Endothelial cell of umbilical vein (primary cell): Measurements from ENCODE around the gene KCNJ16. TPM values are rescaled to one million over a fixed set of nuclear protein-coding genes. Genes with fewer than 3 reads are reported as not detected.

ENCODE experiments used
- Bru-seq: library from RNA; stranded (reverse); fragments of 400-500 nt; gene quantifications from one replicate; lab custom pipeline; 2021; lab: Mats Ljungman, UMichigan
- BruChase-seq, 2 experiments: library from RNA; stranded (reverse); fragments of 400-500 nt; gene quantifications; one replicate each; lab custom pipeline; 2021; lab: Mats Ljungman, UMichigan
- BruUV-seq: library from RNA; stranded (reverse); fragments of 400-500 nt; replicated peaks from 2 replicates; lab custom pipeline; 2021; lab: Mats Ljungman, UMichigan
- CTCF ChIA-PET: fragments of 300-600, 350-600 bp; sonication (Branson Sonifier 250); formaldehyde crosslinking; loops from one replicate; lab custom pipeline; 2021; ENCODE audit warnings: antibody characterized with exemption, inconsistent platforms; lab: Charles Lee
- POLR2A ChIA-PET: fragments of 300-600, 350-600 bp; sonication (Branson Sonifier 250); formaldehyde crosslinking; loops from one replicate; lab custom pipeline; 2021; ENCODE audit warnings: antibody characterized with exemption, inconsistent platforms; lab: Charles Lee
- DNase-seq: peaks from one replicate; pipeline ENCODE4 v3.0.0-alpha.2; 2011; ENCODE audit warnings: low read depth, low spot score
- FAIRE-seq: peaks from 2 replicates; lab custom pipeline; 2011; peaks lifted over from hg19 to GRCh38; lab: Jason Lieb, UNC
- H2AFZ ChIP-seq: 2 replicates; pipeline ENCODE4 v1.6.0; 2012; ENCODE audit warnings: low read depth, low read length, control low read depth, inconsistent platforms
- H3K27ac ChIP-seq: 2 replicates; pipeline ENCODE4 v1.5.1; 2011; ENCODE audit warnings: low read depth, mild to moderate bottlenecking, control low read depth, low read length, moderate library complexity; ENCODE audit not compliant: insufficient read depth
- H3K27me3 ChIP-seq, 2 experiments: 2 replicates each; pipeline versions ENCODE4 v1.6.0 to v1.6.1; 2011; ENCODE audit warnings: low read length in 2 of 2, mixed read lengths in 1 of 2; ENCODE audit not compliant: control insufficient read depth in 2 of 2, insufficient read depth in 2 of 2
- H3K36me3 ChIP-seq, 2 experiments: 2 replicates in 1 of 2; 3 replicates in 1 of 2; pipeline ENCODE4 v1.5.1; 2011; ENCODE audit warnings: low read length in 2 of 2, mild to moderate bottlenecking in 1 of 2, moderate library complexity in 1 of 2; ENCODE audit not compliant: control insufficient read depth in 2 of 2, insufficient read depth in 2 of 2; ENCODE audit errors: extremely low read depth in 1 of 2
- H3K4me1 ChIP-seq: 3 replicates; pipeline ENCODE4 v1.5.1; 2011; ENCODE audit warnings: mild to moderate bottlenecking, low read length; ENCODE audit not compliant: control insufficient read depth, insufficient read depth; ENCODE audit errors: extremely low read depth
- H3K4me2 ChIP-seq: 2 replicates; pipeline ENCODE4 v1.6.1; 2011; ENCODE audit warnings: low read length, control low read depth, mixed read lengths; ENCODE audit not compliant: insufficient read depth
- H3K4me3 ChIP-seq, 3 experiments: fragments of 200-600 bp in 1 of 3; sonication (generic), shearing (Covaris generic) in 1 of 3; replicated peaks in 1 of 3; 2 replicates each; pipeline ENCODE4 v1.5.1; 2011 to 2016; ENCODE audit warnings: control low read depth in 3 of 3, low read length in 3 of 3, mild to moderate bottlenecking in 2 of 3, inconsistent platforms in 1 of 3, low read depth in 1 of 3, moderate library complexity in 1 of 3; ENCODE audit not compliant: insufficient read depth in 1 of 3
- H3K79me2 ChIP-seq: 2 replicates; pipeline ENCODE4 v1.6.0; 2012; ENCODE audit warnings: low read length, inconsistent platforms; ENCODE audit not compliant: control insufficient read depth, insufficient read depth
- H3K9ac ChIP-seq: replicated peaks from 2 replicates; pipeline ENCODE3; 2011; ENCODE audit warnings: low read length, control low read depth; ENCODE audit not compliant: insufficient read depth; ENCODE audit errors: extremely low read depth
- H3K9me1 ChIP-seq: replicated peaks from 3 replicates; pipeline ENCODE4 v1.6.0; 2011; ENCODE audit warnings: mild to moderate bottlenecking, low read length; ENCODE audit not compliant: control insufficient read depth, insufficient read depth; ENCODE audit errors: extremely low read depth
- H3K9me3 ChIP-seq: replicated peaks from 2 replicates; pipeline ENCODE4 v1.5.1; 2012; ENCODE audit warnings: low read length, inconsistent platforms; ENCODE audit not compliant: control insufficient read depth, insufficient read depth
- H4K20me1 ChIP-seq: replicated peaks from 2 replicates; pipeline ENCODE3; 2011; ENCODE audit warnings: mild to moderate bottlenecking, low read length; ENCODE audit not compliant: control insufficient read depth, insufficient read depth; ENCODE audit errors: extremely low read depth
- CTCF ChIP-seq, 2 donors: IDR thresholded peaks; 1 replicate in 1 of 2; 2 replicates in 1 of 2; pipeline ENCODE4 v1.5.1; 2011; ENCODE audit warnings: low read length in 2 of 2, mild to moderate bottlenecking in 2 of 2, moderate library complexity in 2 of 2, control low read depth in 1 of 2, inconsistent platforms in 1 of 2, low read depth in 1 of 2; ENCODE audit not compliant: insufficient read depth in 1 of 2; ENCODE audit errors: extremely low read depth in 1 of 2
- EZH2 ChIP-seq: IDR thresholded peaks from 2 replicates; pipeline ENCODE4 v1.6.1; 2012; ENCODE audit warnings: borderline replicate concordance, low read depth, mild to moderate bottlenecking, moderate library complexity, low read length, inconsistent platforms; ENCODE audit not compliant: severe bottlenecking
- FOS ChIP-seq: IDR thresholded peaks from 2 replicates; pipeline ENCODE4 v1.6.1; 2011; ENCODE audit warnings: mild to moderate bottlenecking, low read length, moderate library complexity, borderline replicate concordance; ENCODE audit not compliant: insufficient read depth
- GATA2 ChIP-seq: IDR thresholded peaks from 2 replicates; pipeline ENCODE4 v1.7.0; 2011; ENCODE audit warnings: low read depth, mild to moderate bottlenecking, moderate library complexity, mixed read lengths, low read length; ENCODE audit not compliant: insufficient read length, insufficient read depth
- JUN ChIP-seq: IDR thresholded peaks from 2 replicates; pipeline ENCODE4 v1.6.1; 2011; ENCODE audit warnings: borderline replicate concordance, low read depth; ENCODE audit not compliant: insufficient read length, insufficient read depth
- MAX ChIP-seq: IDR thresholded peaks from 2 replicates; pipeline ENCODE4 v1.6.1; 2011; ENCODE audit not compliant: insufficient read depth, insufficient read length
- MYC ChIP-seq: IDR thresholded peaks from one replicate; pipeline ENCODE4 v1.6.1; 2011; ENCODE audit warnings: mild to moderate bottlenecking, low read depth, low read length
- POLR2AphosphoS5 ChIP-seq: IDR thresholded peaks from 2 replicates; pipeline ENCODE4 v1.6.1; 2012; ENCODE audit warnings: low read depth, mild to moderate bottlenecking, control low read depth, low read length, moderate library complexity; ENCODE audit not compliant: insufficient read depth
- dilution Hi-C: fragments of 300-500 bp; cut with MboI; formaldehyde crosslinking; loops from one replicate; pipeline ENCODE4 v1.15.0; 2019; ENCODE audit warnings: low sequenced_read_pairs; ENCODE audit not compliant: extremely low pct_ligation_motif_present
- intact Hi-C: fragments of 100-400 bp; cut with micrococcal nuclease; formaldehyde crosslinking; loops from one replicate; pipeline ENCODE4 v1.10.0; 2022
- long read RNA-seq: library from polyadenylated mRNA; stranded (forward); transcript quantifications from one replicate; pipeline ENCODE4 v2.0.0, GENCODE V29; 2021
- polyA minus RNA-seq, 3 experiments: library from RNA; depleted of rRNA, polyadenylated mRNA; stranded (reverse); fragments of >200 nt; gene quantifications; 1 replicate in 1 of 3; 2 replicates in 2 of 3; pipeline ENCODE4 v1.2.3, GENCODE V29; 2011
- polyA plus RNA-seq, 4 experiments: library from polyadenylated mRNA; depleted of rRNA in 3 of 4; stranded (reverse) in 3 of 4; unstranded in 1 of 4; fragments of >200 nt; gene quantifications; 2 replicates each; pipeline versions ENCODE4 v1.2.1 to v1.2.3, GENCODE V29; 2011 to 2012; ENCODE audit warnings: missing spikeins in 1 of 4
- total RNA-seq: library from RNA; stranded (reverse); gene quantifications from 2 replicates; pipeline ENCODE4 v1.2.3, GENCODE V29; 2021

Gene KCNJ16
- not detected in 2 replicates for total RNA-seq
- 0.07 and 0.08 TPM in 2 replicates for polyA plus RNA-seq
- polyA plus RNA-seq (2011; cell fraction: cytosol; rRNA removed): 0.01 and 0.06 TPM in 2 replicates
- 0.10 and 0.20 TPM in 2 replicates for polyA plus RNA-seq (2011; cell fraction: nucleus; rRNA removed)
- 0.05 and 0.14 TPM in 2 replicates for polyA plus RNA-seq (2012)
- not detected in 2 replicates for polyA minus RNA-seq
- not detected for polyA minus RNA-seq (2011; cell fraction: cytosol; rRNA and poly(A)+ RNA removed)
- 0.34 TPM in 1 of 2 replicates, not detected in the other for polyA minus RNA-seq (2011; cell fraction: nucleus; rRNA and poly(A)+ RNA removed)
- Bru-seq, nascent RNA: percentile 5 among the genes with signal in this experiment
- percentile 8 among the genes with signal in this experiment for BruChase-seq, experiment 1, labeled RNA remaining after a 6-hour chase
- BruChase-seq, experiment 2, labeled RNA remaining after a 2-hour chase: percentile 7 among the genes with signal in this experiment
- long read RNA-seq: 0 reads

GRCh38 chr17:70074956-70075355 lies at the start of gene KCNJ16:
Gene KCNJ16, plus strand, starts transcription at chr17:70075225. Its CDS starts 56,863 bp downstream, at chr17:70132088.
- no peaks in the 10 kb centered on the region for H4K20me1 ChIP-seq
- DNase-seq: no peak
- dilution Hi-C loops: no loop called here
- H3K27me3 ChIP-seq: no peaks in the 10 kb centered on the region
- CTCF ChIA-PET: interaction anchor here (1.0 to 1.2 kb wide), 3 partner anchors 9 to 466 kb away, joined by 3 to 5 read pairs (median 3); no protein-coding TSS in a partner anchor
- no peaks in the 10 kb centered on the region for H3K9me3 ChIP-seq
- no peak within 1 kb of the TSS for H2AFZ ChIP-seq
- H3K36me3 ChIP-seq: no peaks in the 10 kb centered on the region
- H3K4me3 ChIP-seq: no peak within 1 kb of the TSS
- intact Hi-C loops: no loop called here
- no peaks in the 10 kb centered on the region for H3K4me1 ChIP-seq
- no TSS peak for BruUV-seq
- no peaks in the 10 kb centered on the region for H3K9me1 ChIP-seq
- no peak within 1 kb of the TSS for H3K9ac ChIP-seq
- no peak for TF ChIP-seq POLR2AphosphoS5
- no peak for TF ChIP-seq EZH2
- no peak for TF ChIP-seq CTCF (IDR thresholded peaks at IDR 0.05; ENCODE audit: extremely low read depth in 1 of 2, insufficient read depth in 1 of 2, low read depth in 1 of 2, low read length in 2 of 2)
- no peak for TF ChIP-seq GATA2
- TF ChIP-seq JUN: no peak
- no peak for TF ChIP-seq FOS
- no peak for TF ChIP-seq MYC
- TF ChIP-seq MAX: no peak
- POLR2A ChIA-PET: no interaction called here
- no peak within 1 kb of the TSS for H3K27ac ChIP-seq
- no peaks in the 10 kb centered on the region for H3K79me2 ChIP-seq
- no peak for FAIRE-seq
- H3K4me2 ChIP-seq: no peak within 1 kb of the TSS
